Measurements from ENCODE around the gene HLA-C. TPM values are rescaled to one million over a fixed set of nuclear protein-coding genes. Genes with fewer than 3 reads are reported as not detected.
"Not testable (repeated sequence)": the region's sequence is repeated elsewhere in the genome, so short reads cannot be mapped to it uniquely, and the experiment has no call there.

HLA-C gene
- total and polyA plus RNA-seq, 2 experiments from 2014 or later: 394 to 451 TPM

- no peak overlapping the region for H3K4me2 ChIP-seq
- TF ChIP-seq EZH2 (IDR thresholded peaks at IDR 0.05; ENCODE audit: borderline replicate concordance) (no peak), EZH2phosphoT487 (IDR thresholded peaks at IDR 0.05; ENCODE audit: low read depth, severe bottlenecking, unreplicated experiment) (no peak), CTCF (IDR thresholded peaks at IDR 0.05; ENCODE audit: poor library complexity) (no peak)
- H3K9me3 ChIP-seq (ENCODE audit: low read depth): no peaks in the 10 kb centered on the region
- H3K27ac ChIP-seq: no peak overlapping the region
- no peaks in the 10 kb centered on the region for H4K20me1 ChIP-seq (ENCODE audit: insufficient read depth, poor library complexity, severe bottlenecking)
- no peaks in the 10 kb centered on the region for H3K9me2 ChIP-seq (replicated peaks; ENCODE audit: insufficient read depth)
- no peaks in the 10 kb centered on the region for H3K27me3 ChIP-seq
- WGBS (ENCODE audit: low lambda C conversion rate, missing lambda C conversion rate): 72% methylated on average over 4 of the region's 4 CpGs
- no peak overlapping the region for H2AFZ ChIP-seq
- no peak overlapping the region for H3K4me3 ChIP-seq
- no peaks in the 10 kb centered on the region for H3K36me3 ChIP-seq (replicated peaks; ENCODE audit: insufficient read depth, low read depth)
- DNase-seq (ENCODE audit: low spot score): no peak
- H3K79me2 ChIP-seq: no peaks in the 10 kb centered on the region
- H3K4me1 ChIP-seq (ENCODE audit: insufficient read depth): no peaks in the 10 kb centered on the region
Measured at GRCh38 chr6:31287619-31288018, 15.7 kb upstream of the HLA-C start.

- TF ChIP-seq CTCF (IDR thresholded peaks at IDR 0.05; ENCODE audit: poor library complexity) (no peak), EZH2 (IDR thresholded peaks at IDR 0.05; ENCODE audit: borderline replicate concordance) (no peak)
- Histone ChIP-seq H3K36me3 (replicated peaks; ENCODE audit: insufficient read depth, low read depth) (no peaks in the 10 kb centered on the region), H3K9me2 (replicated peaks; ENCODE audit: insufficient read depth) (no peaks in the 10 kb centered on the region), H3K27ac (no peak overlapping the region), H4K20me1 (ENCODE audit: insufficient read depth, poor library complexity, severe bottlenecking) (no peaks in the 10 kb centered on the region), H3K79me2 (no peaks in the 10 kb centered on the region), H3K27me3 (no peaks in the 10 kb centered on the region), H3K4me3 (no peak overlapping the region), H3K9me3 (ENCODE audit: low read depth) (no peaks in the 10 kb centered on the region), H3K4me1 (ENCODE audit: insufficient read depth) (no peaks in the 10 kb centered on the region), H2AFZ (no peak overlapping the region), H3K4me2 (no peak overlapping the region)
- DNase-seq (ENCODE audit: low spot score): no peak
- 59% methylated on average over 2 of the region's 2 CpGs for WGBS (ENCODE audit: low lambda C conversion rate, missing lambda C conversion rate)
Measured at GRCh38 chr6:31285982-31286381, 14.1 kb upstream of the HLA-C start.

GRCh38 chr6:31285486-31285885, 13.6 kb upstream of the HLA-C start:
- no peaks in the 10 kb centered on the region for H3K4me1 ChIP-seq (ENCODE audit: insufficient read depth)
- TF ChIP-seq EZH2phosphoT487 (IDR thresholded peaks at IDR 0.05; ENCODE audit: low read depth, severe bottlenecking, unreplicated experiment): no peak
- no peak for TF ChIP-seq CTCF (IDR thresholded peaks at IDR 0.05; ENCODE audit: poor library complexity)
- no peak for TF ChIP-seq EZH2 (IDR thresholded peaks at IDR 0.05; ENCODE audit: borderline replicate concordance)
- H4K20me1 ChIP-seq (ENCODE audit: insufficient read depth, poor library complexity, severe bottlenecking): no peaks in the 10 kb centered on the region
- WGBS (ENCODE audit: low lambda C conversion rate, missing lambda C conversion rate): 93% methylated on average over 3 of the region's 3 CpGs
- H3K4me2 ChIP-seq: no peak overlapping the region
- H2AFZ ChIP-seq: no peak overlapping the region
- no peak for DNase-seq (ENCODE audit: low spot score)
- H3K27me3 ChIP-seq: no peaks in the 10 kb centered on the region
- no peak overlapping the region for H3K27ac ChIP-seq
- H3K4me3 ChIP-seq: no peak overlapping the region
- no peaks in the 10 kb centered on the region for H3K36me3 ChIP-seq (replicated peaks; ENCODE audit: insufficient read depth, low read depth)
- no peaks in the 10 kb centered on the region for H3K9me3 ChIP-seq (ENCODE audit: low read depth)
- H3K79me2 ChIP-seq: no peaks in the 10 kb centered on the region
- H3K9me2 ChIP-seq (replicated peaks; ENCODE audit: insufficient read depth): no peaks in the 10 kb centered on the region

GRCh38 chr6:31279647-31280046, 7.8 kb upstream of the HLA-C start:
- WGBS (ENCODE audit: low lambda C conversion rate, missing lambda C conversion rate): 66% methylated on average over 3 of the region's 3 CpGs
- H3K4me2 ChIP-seq; DNase-seq (ENCODE audit: low spot score); H2AFZ ChIP-seq; H3K36me3 ChIP-seq (replicated peaks; ENCODE audit: insufficient read depth, low read depth); H3K4me1 ChIP-seq (ENCODE audit: insufficient read depth); H3K4me3 ChIP-seq; H3K27ac ChIP-seq; H3K9me2 ChIP-seq (replicated peaks; ENCODE audit: insufficient read depth); H4K20me1 ChIP-seq (ENCODE audit: insufficient read depth, poor library complexity, severe bottlenecking); H3K79me2 ChIP-seq; H3K27me3 ChIP-seq; H3K9me3 ChIP-seq (ENCODE audit: low read depth): not testable (repeated sequence)

Data from hepatocyte (in vitro differentiated cells).